ENCODE data around the gene NPC1.

- TF ChIP-seq CTCF (IDR thresholded peaks at IDR 0.05; ENCODE audit: low read length) = no peak
- no peak for TF ChIP-seq EZH2 (IDR thresholded peaks at IDR 0.05; ENCODE audit: borderline replicate concordance, low read length)
Measured at GRCh38 chr18:23578067-23578701, 8.1 kb downstream of the NPC1 start.
